Measurements from ENCODE around the gene DCTN4. TPM values are rescaled to one million over a fixed set of nuclear protein-coding genes. Genes with fewer than 3 reads are reported as not detected.

Gene DCTN4
- total and polyA plus RNA-seq, 9 of the 15 experiments (the other 6 are each of a cell fraction or from before 2014, with no cell fraction given), result 20.4 to 64.9 (median 49.9) TPM

GRCh38 chr5:150778517-150779396 lies 19.9 kb upstream of the DCTN4 start, which contains the start of gene SMIM3:
Gene SMIM3, plus strand, starts transcription at chr5:150778757. Its CDS starts 16,684 bp downstream, at chr5:150795441.
- no peak for FAIRE-seq
- in situ Hi-C loops (cut with MboI), result no loop called here
- POLR2A ChIA-PET, result interaction anchor here (0.7 to 1.6 kb wide), 5 partner anchors 10 to 329 kb away, joined by 3 to 6 read pairs (median 4); partner anchors contain the start of genes DCTN4, RBM22 and RPS14
- ATAC-seq, result peak; percentile 92
- H3K27ac ChIP-seq (ENCODE audit: extremely low read depth, low read depth, low read length), result peak within 1 kb of the TSS; percentile 72
- H3K36me3 ChIP-seq (ENCODE audit: control insufficient read depth, insufficient read depth, low read length), result no peaks in the 10 kb centered on the region
- H4K20me1 ChIP-seq (replicated peaks; ENCODE audit: control insufficient read depth, insufficient read depth, low read length), result no peaks in the 10 kb centered on the region
- peaks cover 21 to 32% of the 10 kb centered on the region in 2 experiments for H3K4me1 ChIP-seq (replicated peaks in 1 of 2; ENCODE audit: control insufficient read depth in 2 of 2, insufficient read depth in 2 of 2, low read length in 2 of 2)
- H3K27me3 ChIP-seq (ENCODE audit: control insufficient read depth in 2 of 2, insufficient read depth in 2 of 2, low read length in 2 of 2), result no peaks in the 10 kb centered on the region
- peak within 1 kb of the TSS; percentile 86 for H3K4me2 ChIP-seq (ENCODE audit: insufficient read depth, low read length)
- H3K9me1 ChIP-seq (ENCODE audit: control insufficient read depth, insufficient read depth, low read length), result no peaks in the 10 kb centered on the region
- H3K4me3 ChIP-seq, result peak within 1 kb of the TSS; percentile 72
- intact Hi-C loops (cut with micrococcal nuclease), result loop anchor here (1.0 to 10.0 kb wide), 5 partner anchors 16 to 324 kb away; partner anchors contain the start of gene RBM22
- peaks cover 9% of the 10 kb centered on the region; the same call in 1 of the 3 replicates for H3K79me2 ChIP-seq (ENCODE audit: control insufficient read depth, insufficient read depth, low read length)
- 2% methylated on average over 31 of the region's 59 CpGs for WGBS (ENCODE audit: insufficient coverage, low coverage, missing lambda C conversion rate)
- peak within 1 kb of the TSS; percentile 99 for H2AFZ ChIP-seq (ENCODE audit: low read depth, low read length)
- no peaks in the 10 kb centered on the region for H3K9me3 ChIP-seq (replicated peaks; ENCODE audit: control insufficient read depth, insufficient read depth, low read depth, low read length)
- peak within 1 kb of the TSS; percentile 66 to 90 for H3K9ac ChIP-seq (ENCODE audit: insufficient read depth in 1 of 2, low read depth in 2 of 2, low read length in 2 of 2)
- TSS peak; percentile 33 for BruUV-seq (replicated peaks)
- DNase-seq (ENCODE audit: extremely low read depth in 1 of 4, low spot score in 3 of 4), result peak; percentile 79 to 83 (median 82)
- CTCF ChIA-PET (ENCODE audit: low intra/inter-chr PET ratio), result interaction anchor here (0.7 to 1.3 kb wide), 2 partner anchors 216 to 217 kb away, joined by 3 to 5 read pairs; no protein-coding TSS in a partner anchor
- TF ChIP-seq SUPT5H (IDR thresholded peaks at IDR 0.05), result peak; percentile 47; the same call in 1 of the 2 replicates
- 0 out of 2 replicates have a peak, but pooled peaks have one; percentile 41 for TF ChIP-seq MTA1 (IDR thresholded peaks at IDR 0.05; ENCODE audit: borderline replicate concordance)
- no peak for TF ChIP-seq HNRNPL (IDR thresholded peaks at IDR 0.05; ENCODE audit: low read depth, low read length)
- TF ChIP-seq RCOR1 (IDR thresholded peaks at IDR 0.05; ENCODE audit: borderline replicate concordance in 1 of 2, low read depth in 2 of 2, low read length in 2 of 2), result peak in 1 of 2 experiments; percentile 11; a peak in 1 of 4 replicates
- peak; percentile 61; the same call in 1 of the 2 replicates for TF ChIP-seq MIER1 (IDR thresholded peaks at IDR 0.05; ENCODE audit: low read depth)
- TF ChIP-seq L3MBTL2 (IDR thresholded peaks at IDR 0.05), result peak; percentile 69; the same call in 1 of the 2 replicates
- peak; percentile 30 for TF ChIP-seq FIP1L1 (IDR thresholded peaks at IDR 0.05; ENCODE audit: low read depth, low read length, poor library complexity, severe bottlenecking)
- peak; percentile 83 for TF ChIP-seq CXXC5 (CRISPR knock-in tag; IDR thresholded peaks at IDR 0.05)
- no peak for TF ChIP-seq RNF219 (CRISPR knock-in tag; IDR thresholded peaks at IDR 0.05)
- peak; percentile 80 for TF ChIP-seq RBFOX2 (IDR thresholded peaks at IDR 0.05; ENCODE audit: low read depth, low read length)
- 0 out of 2 replicates have a peak, but pooled peaks have one; percentile 57 for TF ChIP-seq SMC3 (conservative IDR thresholded peaks at IDR 0.05; ENCODE audit: insufficient read depth, low read depth, low read length)
- TF ChIP-seq ZNF398 (CRISPR knock-in tag; IDR thresholded peaks at IDR 0.05), result no peak
- peak; percentile 32; the same call in 1 of the 2 replicates for TF ChIP-seq NBN (IDR thresholded peaks at IDR 0.05; ENCODE audit: low read depth)
- 0 out of 2 replicates have a peak, but pooled peaks have one; percentile 16 for TF ChIP-seq GABPA (tag; conservative IDR thresholded peaks at IDR 0.05; ENCODE audit: low read depth)
- TF ChIP-seq ZNF707 (CRISPR knock-in tag; conservative IDR thresholded peaks at IDR 0.05), result no peak
